Neuron (in vitro differentiated cells): Measurements from ENCODE around the gene HOXD1.

Experiments used
- H2AFZ ChIP-seq: one replicate; pipeline ENCODE4 v1.6.1; 2013; ENCODE audit warnings: low read depth, mild to moderate bottlenecking, inconsistent platforms, low read length, moderate library complexity
- H3K27me3 ChIP-seq: one replicate; pipeline ENCODE4 v1.6.1; 2013; ENCODE audit warnings: low read length; ENCODE audit not compliant: insufficient read depth
- H3K36me3 ChIP-seq: one replicate; pipeline ENCODE4 v1.6.1; 2013; ENCODE audit warnings: low read length; ENCODE audit not compliant: insufficient read depth
- H3K4me1 ChIP-seq: one replicate; pipeline ENCODE4 v1.6.1; 2013; ENCODE audit warnings: low read length; ENCODE audit not compliant: insufficient read depth
- H3K4me3 ChIP-seq: 2 replicates; pipeline ENCODE4 v1.5.1; 2013; ENCODE audit warnings: mild to moderate bottlenecking, low read length, moderate library complexity
- H3K9me3 ChIP-seq: one replicate; pipeline ENCODE4 v1.6.1; 2013; ENCODE audit warnings: low read length

HOXD1 gene

DNA sequence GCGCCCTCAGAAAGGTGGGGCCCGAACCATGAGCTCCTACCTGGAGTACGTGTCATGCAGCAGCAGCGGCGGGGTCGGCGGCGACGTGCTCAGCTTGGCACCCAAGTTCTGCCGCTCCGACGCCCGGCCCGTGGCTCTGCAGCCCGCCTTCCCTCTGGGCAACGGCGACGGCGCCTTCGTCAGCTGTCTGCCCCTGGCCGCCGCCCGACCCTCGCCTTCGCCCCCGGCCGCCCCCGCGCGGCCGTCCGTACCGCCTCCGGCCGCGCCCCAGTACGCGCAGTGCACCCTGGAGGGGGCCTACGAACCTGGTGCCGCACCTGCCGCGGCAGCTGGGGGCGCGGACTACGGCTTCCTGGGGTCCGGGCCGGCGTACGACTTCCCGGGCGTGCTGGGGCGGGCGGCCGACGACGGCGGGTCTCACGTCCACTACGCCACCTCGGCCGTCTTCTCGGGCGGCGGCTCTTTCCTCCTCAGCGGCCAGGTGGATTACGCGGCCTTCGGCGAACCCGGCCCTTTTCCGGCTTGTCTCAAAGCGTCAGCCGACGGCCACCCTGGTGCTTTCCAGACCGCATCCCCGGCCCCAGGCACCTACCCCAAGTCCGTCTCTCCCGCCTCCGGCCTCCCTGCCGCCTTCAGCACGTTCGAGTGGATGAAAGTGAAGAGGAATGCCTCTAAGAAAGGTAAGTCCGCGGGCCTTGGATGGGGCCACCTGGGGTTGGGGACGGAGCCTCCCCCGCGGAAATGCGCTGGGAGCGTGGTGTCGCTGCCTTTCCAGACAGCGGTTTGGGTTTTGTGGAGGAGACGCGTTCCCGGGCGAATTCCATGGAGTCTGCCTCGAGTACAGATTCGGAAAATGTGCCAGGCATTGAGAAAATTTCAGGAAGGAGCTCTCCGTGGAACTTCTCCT lies 559 bp downstream of the HOXD1 start:
- Histone ChIP-seq H3K4me3 (no peak overlapping the region), H3K4me1 (no peaks in the 10 kb centered on the region), H3K36me3 (no peaks in the 10 kb centered on the region), H3K9me3 (peaks cover 3% of the 10 kb centered on the region), H2AFZ (peak overlapping the region; percentile 54), H3K27me3 (peaks cover 88% of the 10 kb centered on the region)

DNA sequence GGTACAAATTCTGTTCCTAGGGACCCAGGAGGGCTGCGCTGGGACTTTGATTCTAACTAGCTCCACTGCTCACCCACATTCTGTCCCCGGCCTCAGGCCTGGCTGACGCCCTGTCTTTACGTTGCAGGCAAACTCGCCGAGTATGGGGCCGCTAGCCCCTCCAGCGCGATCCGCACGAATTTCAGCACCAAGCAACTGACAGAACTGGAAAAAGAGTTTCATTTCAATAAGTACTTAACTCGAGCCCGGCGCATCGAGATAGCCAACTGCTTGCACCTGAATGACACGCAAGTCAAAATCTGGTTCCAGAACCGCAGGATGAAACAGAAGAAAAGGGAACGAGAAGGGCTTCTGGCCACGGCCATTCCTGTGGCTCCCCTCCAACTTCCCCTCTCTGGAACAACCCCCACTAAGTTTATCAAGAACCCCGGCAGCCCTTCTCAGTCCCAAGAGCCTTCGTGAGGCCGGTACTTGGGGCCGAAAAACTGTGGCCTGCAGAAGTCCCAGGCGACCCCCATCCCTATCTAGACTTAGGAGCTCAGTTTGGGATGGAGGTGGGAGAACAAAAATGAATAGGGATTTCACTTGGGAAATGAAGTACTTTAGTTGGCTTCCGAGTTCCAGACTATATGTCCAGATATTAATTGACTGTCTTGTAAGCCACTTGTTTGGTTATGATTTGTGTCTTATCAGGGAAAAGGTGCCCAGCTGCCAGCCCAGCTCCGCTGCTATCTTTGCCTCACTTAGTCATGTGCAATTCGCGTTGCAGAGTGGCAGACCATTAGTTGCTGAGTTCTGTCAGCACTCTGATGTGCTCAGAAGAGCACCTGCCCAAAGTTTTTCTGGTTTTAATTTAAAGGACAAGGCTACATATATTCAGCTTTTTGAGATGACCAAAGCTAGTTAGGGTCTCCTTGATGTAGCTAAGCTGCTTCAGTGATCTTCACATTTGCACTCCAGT lies 1.5 kb downstream of the HOXD1 start:
- no peaks in the 10 kb centered on the region for H3K36me3 ChIP-seq
- H3K4me3 ChIP-seq = no peak overlapping the region
- peaks cover 3% of the 10 kb centered on the region for H3K9me3 ChIP-seq
- peaks cover 85% of the 10 kb centered on the region for H3K27me3 ChIP-seq
- H3K4me1 ChIP-seq = no peaks in the 10 kb centered on the region
- H2AFZ ChIP-seq = no peak overlapping the region

DNA sequence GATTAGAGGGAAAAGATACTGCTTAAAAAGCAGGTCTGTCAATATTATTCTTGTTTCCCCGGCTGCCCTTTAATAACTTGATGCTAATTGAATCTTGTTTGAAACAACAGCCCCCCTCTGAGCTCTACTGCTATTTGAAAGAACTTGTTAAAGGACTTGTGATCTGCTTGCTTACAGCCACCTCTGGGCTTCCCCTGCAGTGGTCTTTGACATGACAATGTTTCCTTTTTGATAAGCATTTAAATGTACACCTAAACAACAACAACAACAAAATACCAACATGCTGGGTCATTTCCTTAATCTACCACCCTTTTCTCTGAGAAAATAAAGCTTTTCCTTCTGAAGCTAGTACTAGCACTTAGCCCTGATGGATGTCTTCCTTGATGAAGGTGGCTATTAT lies 3.9 kb downstream of the HOXD1 start:
- H3K9me3 ChIP-seq = no peaks in the 10 kb centered on the region
- no peaks in the 10 kb centered on the region for H3K36me3 ChIP-seq
- H2AFZ ChIP-seq = no peak overlapping the region
- H3K4me1 ChIP-seq = no peaks in the 10 kb centered on the region
- H3K4me3 ChIP-seq = no peak overlapping the region
- H3K27me3 ChIP-seq = peaks cover 76% of the 10 kb centered on the region

DNA sequence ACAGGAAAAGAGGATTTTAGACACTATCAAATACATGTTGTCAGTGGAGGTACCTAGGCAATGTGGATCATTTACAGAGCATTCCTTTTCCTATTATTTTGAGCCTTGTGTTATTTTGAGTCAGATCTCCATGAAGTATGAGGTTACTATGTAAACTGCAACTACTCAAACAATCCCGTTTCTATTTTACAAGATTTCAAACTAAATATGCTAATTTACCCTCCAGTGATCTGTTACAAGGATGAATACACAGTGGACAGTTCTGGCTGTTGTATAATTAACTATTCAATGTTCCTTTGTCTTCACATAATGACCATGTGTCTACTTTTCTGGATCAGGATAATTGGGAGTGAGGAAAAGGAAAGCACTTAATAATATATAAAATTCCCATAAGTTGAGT lies 4.6 kb downstream of the HOXD1 start:
- H3K4me1 ChIP-seq = no peaks in the 10 kb centered on the region
- H3K27me3 ChIP-seq = peaks cover 74% of the 10 kb centered on the region
- no peak overlapping the region for H3K4me3 ChIP-seq
- H3K36me3 ChIP-seq = no peaks in the 10 kb centered on the region
- no peaks in the 10 kb centered on the region for H3K9me3 ChIP-seq
- no peak overlapping the region for H2AFZ ChIP-seq

DNA sequence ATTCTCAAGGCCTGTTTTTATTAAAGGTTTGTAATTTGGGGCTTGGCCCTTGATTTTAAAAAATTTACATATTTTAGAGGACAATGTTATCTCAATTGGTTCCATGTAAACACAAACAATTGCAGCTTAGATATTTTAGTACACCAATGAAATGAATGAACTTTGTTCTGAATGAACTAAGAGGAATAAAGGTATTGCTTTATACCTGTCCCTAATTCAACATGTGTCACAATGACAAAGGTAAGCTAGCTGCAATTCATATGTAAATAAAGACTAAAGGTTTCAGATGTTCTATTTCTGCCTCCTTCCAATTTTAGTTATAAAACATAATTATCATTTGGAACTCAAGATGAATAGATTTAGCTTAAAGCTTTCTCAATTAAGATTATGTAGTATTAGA lies 11.4 kb downstream of the HOXD1 start:
- no peaks in the 10 kb centered on the region for H3K9me3 ChIP-seq
- H2AFZ ChIP-seq = no peak overlapping the region
- no peak overlapping the region for H3K4me3 ChIP-seq
- no peaks in the 10 kb centered on the region for H3K36me3 ChIP-seq
- H3K27me3 ChIP-seq = peaks cover 22% of the 10 kb centered on the region
- no peaks in the 10 kb centered on the region for H3K4me1 ChIP-seq

DNA sequence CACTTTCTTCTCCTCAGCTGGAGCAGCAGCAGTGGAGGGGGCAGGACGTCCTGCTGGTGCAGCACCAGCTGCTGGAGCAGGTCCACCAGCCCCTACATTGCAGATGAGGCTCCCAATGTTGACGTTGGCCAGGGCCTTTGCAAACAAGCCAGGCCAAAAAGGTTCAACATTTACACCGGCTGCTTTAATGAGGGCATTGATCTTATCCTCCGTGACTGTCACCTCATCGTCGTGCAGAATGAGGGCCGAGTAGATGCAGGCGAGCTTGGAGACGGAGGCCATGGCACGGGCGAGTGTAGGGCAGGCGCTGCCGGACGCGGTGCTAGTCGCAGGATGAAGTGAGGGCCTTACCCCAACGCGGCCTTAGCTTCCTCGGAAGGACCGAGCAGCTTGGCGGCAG lies 12.5 kb downstream of the HOXD1 start:
- no peaks in the 10 kb centered on the region for H3K4me1 ChIP-seq
- peaks cover 27% of the 10 kb centered on the region for H3K27me3 ChIP-seq
- no peak overlapping the region for H3K4me3 ChIP-seq
- no peaks in the 10 kb centered on the region for H3K36me3 ChIP-seq
- no peak overlapping the region for H2AFZ ChIP-seq
- no peaks in the 10 kb centered on the region for H3K9me3 ChIP-seq

DNA sequence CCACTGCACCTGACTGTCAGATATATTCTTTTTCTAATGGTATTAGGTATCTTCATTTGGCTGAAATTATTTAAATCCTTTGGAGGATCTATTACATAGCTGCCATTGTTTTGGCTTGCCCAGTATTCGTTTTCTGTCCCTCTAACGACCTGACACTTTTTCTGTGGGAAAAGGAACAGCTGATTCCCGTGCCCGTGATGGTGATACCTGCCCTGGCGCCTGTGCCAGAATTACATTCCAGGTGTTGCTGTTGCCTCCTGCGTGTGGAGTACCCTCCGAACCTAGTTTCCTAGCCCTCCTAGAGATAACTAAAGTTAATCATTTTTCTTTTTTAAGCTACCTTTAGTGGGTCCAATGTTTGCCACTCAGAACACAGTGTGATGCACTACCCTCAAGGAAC lies 14.0 kb downstream of the HOXD1 start:
- Histone ChIP-seq H3K27me3 (peaks cover 21% of the 10 kb centered on the region), H3K36me3 (no peaks in the 10 kb centered on the region), H3K4me3 (no peak overlapping the region), H2AFZ (no peak overlapping the region), H3K9me3 (no peaks in the 10 kb centered on the region), H3K4me1 (no peaks in the 10 kb centered on the region)

DNA sequence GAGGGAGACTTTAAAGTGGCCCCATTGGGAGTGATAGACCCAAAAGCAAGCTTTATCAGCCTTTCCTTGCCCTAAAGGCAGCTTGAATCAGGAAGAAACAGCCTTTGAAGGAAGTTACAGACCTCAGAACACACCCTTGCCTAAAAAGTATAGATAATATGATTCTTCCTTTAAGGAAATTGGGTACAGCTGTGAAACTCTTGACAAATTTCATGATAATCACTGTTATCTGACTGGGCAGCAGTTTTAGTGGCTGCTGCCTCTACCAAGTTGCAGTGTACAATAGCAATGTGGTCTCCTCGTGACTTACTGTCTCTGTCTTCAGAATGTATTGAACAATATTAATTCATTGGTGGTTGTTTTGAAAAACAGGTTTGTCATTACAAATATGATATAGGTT lies 16.7 kb downstream of the HOXD1 start:
- no peaks in the 10 kb centered on the region for H3K36me3 ChIP-seq
- H3K27me3 ChIP-seq = peaks cover 15% of the 10 kb centered on the region

DNA sequence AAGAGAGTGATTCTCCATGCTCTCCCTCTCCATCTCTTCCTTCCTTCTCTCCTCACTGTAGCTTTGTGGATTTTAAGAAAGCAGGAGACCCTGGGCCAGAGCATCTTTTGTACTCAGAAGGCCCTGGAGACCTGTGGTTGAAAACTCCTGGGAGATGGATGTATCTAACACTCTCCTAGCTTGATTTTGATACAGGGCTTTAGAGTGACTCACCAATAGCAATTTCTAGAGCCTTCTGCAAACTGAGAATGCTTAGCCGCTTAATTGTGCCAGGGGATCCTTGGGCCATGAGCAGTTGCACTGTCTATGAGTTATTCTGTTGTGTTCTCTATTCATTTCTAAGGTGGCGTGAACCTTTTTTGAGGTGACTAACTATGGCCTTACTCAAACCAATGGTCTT lies 17.7 kb downstream of the HOXD1 start:
- Histone ChIP-seq H3K9me3 (no peaks in the 10 kb centered on the region), H3K36me3 (no peaks in the 10 kb centered on the region), H3K4me1 (no peaks in the 10 kb centered on the region), H3K4me3 (no peak overlapping the region), H3K27me3 (peaks cover 15% of the 10 kb centered on the region), H2AFZ (no peak overlapping the region)

More for the DNA sequence above, 16.7 kb downstream of the HOXD1 start:
- Histone ChIP-seq H2AFZ (no peak overlapping the region), H3K9me3 (no peaks in the 10 kb centered on the region), H3K4me3 (no peak overlapping the region), H3K4me1 (no peaks in the 10 kb centered on the region)

DNA sequence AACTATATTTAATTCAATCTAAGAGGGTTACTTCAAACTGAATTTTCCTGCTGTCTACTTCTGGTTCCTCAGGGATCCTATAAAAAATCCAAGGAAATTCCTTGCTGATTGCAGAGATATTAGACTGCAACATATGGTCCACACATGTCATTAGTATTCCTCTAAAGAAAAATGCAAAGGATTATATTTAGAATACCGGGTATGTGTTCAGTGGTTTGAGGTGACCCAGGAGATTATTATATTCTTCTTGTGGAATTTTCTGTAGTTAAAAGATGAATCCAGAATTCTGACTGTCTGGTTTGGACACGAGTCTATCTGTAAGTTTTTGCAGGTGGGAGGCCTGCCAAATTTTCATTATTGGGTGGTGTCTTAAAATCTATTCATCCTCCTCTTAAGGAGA lies 18.2 kb downstream of the HOXD1 start:
- no peaks in the 10 kb centered on the region for H3K9me3 ChIP-seq
- H3K4me3 ChIP-seq = no peak overlapping the region
- no peaks in the 10 kb centered on the region for H3K4me1 ChIP-seq
- no peaks in the 10 kb centered on the region for H3K36me3 ChIP-seq
- H3K27me3 ChIP-seq = peaks cover 17% of the 10 kb centered on the region
- no peak overlapping the region for H2AFZ ChIP-seq

DNA sequence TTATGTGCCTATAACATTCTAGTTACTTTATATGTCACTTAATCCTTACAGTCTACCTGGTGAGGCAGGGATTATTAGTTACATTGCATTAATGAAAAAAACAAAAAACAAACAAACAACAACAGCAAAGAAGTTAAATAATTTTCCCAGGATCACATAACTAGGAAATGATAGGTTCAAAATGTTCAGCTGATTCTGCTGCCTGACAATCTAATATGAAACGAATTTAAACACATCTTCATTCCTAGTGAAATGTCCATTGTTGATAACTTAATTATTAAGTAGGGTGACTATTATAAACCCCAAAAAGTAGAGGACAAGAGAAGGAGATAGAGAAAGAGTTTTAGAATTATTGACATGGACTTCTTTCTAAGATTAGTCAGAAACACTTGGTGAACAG lies 22.6 kb downstream of the HOXD1 start:
- Histone ChIP-seq H3K27me3 (peaks cover 7% of the 10 kb centered on the region), H3K36me3 (no peaks in the 10 kb centered on the region), H3K9me3 (no peaks in the 10 kb centered on the region), H3K4me1 (no peaks in the 10 kb centered on the region), H3K4me3 (no peak overlapping the region), H2AFZ (no peak overlapping the region)

DNA sequence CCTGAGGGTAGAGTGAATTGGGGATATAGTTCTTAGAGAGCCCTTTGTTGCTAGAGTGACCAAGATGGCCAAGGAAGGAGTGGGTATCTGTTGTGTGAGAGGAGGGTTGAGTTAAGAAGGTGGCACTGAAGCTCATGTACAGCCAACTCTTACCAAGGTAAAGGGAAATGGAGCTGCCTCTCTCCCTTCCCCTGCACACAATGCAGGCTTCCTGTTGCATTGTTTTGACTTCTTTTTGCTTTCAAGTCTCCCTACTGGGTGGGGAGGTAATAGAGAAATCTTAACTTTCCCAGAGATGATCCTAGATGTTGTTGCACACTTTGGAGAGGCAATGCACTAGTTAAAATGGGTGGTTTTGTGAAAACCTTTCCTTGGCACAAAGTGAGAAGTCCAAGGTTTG lies 23.8 kb downstream of the HOXD1 start:
- Histone ChIP-seq H3K36me3 (no peaks in the 10 kb centered on the region), H3K27me3 (peaks cover 7% of the 10 kb centered on the region), H3K4me3 (no peak overlapping the region), H2AFZ (no peak overlapping the region), H3K9me3 (no peaks in the 10 kb centered on the region), H3K4me1 (no peaks in the 10 kb centered on the region)

DNA sequence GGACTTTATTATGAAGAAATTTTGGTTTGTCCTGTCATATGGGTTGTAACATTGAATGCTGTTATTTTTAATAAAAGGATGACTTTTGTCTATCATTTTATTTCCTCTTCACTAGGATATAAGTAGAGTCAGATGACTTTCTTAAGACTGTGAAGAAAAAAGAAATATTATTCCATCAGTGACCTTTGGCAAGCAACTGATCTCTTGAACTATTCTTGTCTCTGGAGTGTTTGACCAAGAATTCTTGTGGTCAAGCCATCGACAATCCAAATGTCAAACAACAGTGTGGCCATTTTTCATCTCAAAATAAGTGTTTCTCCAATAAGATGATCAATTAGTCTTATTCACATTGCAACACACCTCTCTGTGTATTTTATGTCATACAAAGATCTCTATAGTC lies 24.9 kb downstream of the HOXD1 start:
- Histone ChIP-seq H3K36me3 (no peaks in the 10 kb centered on the region), H3K27me3 (peaks cover 7% of the 10 kb centered on the region), H2AFZ (no peak overlapping the region), H3K4me3 (no peak overlapping the region), H3K4me1 (no peaks in the 10 kb centered on the region), H3K9me3 (no peaks in the 10 kb centered on the region)
